ENCODE results near the gene TUBB3.
"Not testable (repeated sequence)": the region's sequence is repeated elsewhere in the genome, so short reads cannot be mapped to it uniquely, and the experiment has no call there.

DNA sequence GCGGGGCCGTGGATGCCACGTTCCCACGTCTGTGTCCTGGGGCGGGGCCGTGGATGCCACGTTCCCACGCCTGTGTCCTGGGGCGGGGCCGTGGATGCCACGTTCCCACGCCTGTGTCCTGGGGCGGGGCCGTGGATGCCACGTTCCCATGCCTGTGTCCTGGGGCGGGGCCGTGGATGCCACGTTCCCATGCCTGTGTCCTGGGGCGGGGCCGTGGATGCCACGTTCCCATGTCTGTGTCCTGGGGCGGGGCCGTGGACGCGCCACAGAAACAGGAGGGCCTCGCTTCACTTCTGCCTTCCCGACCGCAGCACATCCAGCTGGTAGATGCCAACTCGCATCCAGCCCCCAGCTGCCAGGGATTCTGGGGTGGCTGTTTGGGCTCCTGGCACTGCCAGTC is 10.9 kb downstream of the TUBB3 start:
- TF ChIP-seq EZH2 (optimal IDR thresholded peaks at IDR 0.05; ENCODE audit: low read depth, low read length); CTCF (IDR thresholded peaks at IDR 0.05; ENCODE audit: low read length): not testable (repeated sequence)
